Sigmoid colon (tissue), 3 donors: ENCODE data around the gene CBL.

Source experiments
- POLR2A ChIP-seq, 2 donors: fragments of 450-650 bp; IDR thresholded peaks; one replicate each; pipeline ENCODE4 v1.6.1; 2016; ENCODE audit warnings: antibody characterized with exemption in 2 of 2, mild to moderate bottlenecking in 2 of 2, moderate library complexity in 2 of 2
- TF ChIP-seq, protein P1 (sequence below), 4 experiments: fragments of 450-650 bp in 3 of 4; fragments of 200-600 bp in 1 of 4; IDR thresholded peaks; one replicate each; pipeline ENCODE4 v1.5.1; 2016 to 2019; ENCODE audit warnings: antibody characterized with exemption in 4 of 4, mild to moderate bottlenecking in 3 of 4, moderate library complexity in 2 of 4

DNA sequence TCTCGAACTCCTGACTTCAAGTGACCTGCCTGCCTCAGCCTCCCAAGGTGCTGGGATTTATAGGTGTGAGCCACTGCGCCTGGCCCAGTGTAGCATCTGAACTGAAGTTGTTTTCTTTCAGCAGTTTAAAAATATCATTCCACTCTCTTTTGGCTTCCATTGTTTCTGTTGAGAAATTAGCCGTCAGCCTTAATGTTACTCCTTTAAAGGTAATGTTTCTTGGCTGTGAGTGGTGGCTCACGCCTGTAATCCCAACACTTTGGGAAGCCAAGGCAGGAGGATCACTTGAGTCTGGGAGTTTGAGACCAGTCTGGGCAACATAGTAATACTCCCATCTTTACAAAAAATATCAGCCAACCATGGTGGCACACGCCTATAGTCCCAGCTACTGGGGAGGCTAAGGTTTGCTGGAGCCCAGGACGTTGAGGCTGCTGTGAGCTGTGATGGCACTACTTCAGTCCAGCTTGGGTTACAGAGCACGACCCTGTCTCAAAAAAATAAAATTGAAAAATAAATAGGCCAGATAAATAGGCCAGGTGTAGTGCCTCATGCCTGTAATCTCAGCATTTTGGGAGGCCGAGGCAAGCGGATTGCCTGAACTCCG lies 84.9 kb downstream of the CBL start:
- TF ChIP-seq POLR2A (IDR thresholded peaks at IDR 0.05), result no peak
- TF ChIP-seq, protein P1, sequence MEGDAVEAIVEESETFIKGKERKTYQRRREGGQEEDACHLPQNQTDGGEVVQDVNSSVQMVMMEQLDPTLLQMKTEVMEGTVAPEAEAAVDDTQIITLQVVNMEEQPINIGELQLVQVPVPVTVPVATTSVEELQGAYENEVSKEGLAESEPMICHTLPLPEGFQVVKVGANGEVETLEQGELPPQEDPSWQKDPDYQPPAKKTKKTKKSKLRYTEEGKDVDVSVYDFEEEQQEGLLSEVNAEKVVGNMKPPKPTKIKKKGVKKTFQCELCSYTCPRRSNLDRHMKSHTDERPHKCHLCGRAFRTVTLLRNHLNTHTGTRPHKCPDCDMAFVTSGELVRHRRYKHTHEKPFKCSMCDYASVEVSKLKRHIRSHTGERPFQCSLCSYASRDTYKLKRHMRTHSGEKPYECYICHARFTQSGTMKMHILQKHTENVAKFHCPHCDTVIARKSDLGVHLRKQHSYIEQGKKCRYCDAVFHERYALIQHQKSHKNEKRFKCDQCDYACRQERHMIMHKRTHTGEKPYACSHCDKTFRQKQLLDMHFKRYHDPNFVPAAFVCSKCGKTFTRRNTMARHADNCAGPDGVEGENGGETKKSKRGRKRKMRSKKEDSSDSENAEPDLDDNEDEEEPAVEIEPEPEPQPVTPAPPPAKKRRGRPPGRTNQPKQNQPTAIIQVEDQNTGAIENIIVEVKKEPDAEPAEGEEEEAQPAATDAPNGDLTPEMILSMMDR (IDR thresholded peaks at IDR 0.05), result no peak
